DMS53 treated with DMSO at 0.1 percent for 48 hours (cell line): ENCODE measurements around the gene ANKRD33B.

Experiments
- DNase-seq: peaks from one replicate; lab custom pipeline; 2025; ENCODE audit not compliant: unreplicated experiment; lab: John Stamatoyannopoulos, UW

Gene ANKRD33B

GRCh38 chr5:10577371-10578292, 13.8 kb downstream of the ANKRD33B start:
- DNase-seq = no peak

DNA sequence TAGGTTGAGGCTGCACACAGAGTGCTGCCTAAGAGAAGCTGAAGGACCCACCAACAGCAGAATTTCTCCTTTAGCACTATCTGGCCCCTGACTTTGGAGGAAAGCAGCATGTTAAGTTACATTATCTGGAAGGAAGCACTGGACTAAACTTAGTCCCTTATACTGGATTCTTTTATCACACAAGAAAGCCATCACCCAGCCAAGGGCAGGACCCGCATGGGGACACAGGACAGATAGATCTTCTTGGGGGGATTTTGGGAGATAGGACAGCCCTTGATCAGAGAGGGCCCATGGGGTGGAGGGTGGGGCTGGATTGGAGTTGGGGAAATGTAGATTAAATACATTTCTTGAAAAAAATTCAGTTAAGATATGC, 14.4 kb downstream of the ANKRD33B start:
- no peak for DNase-seq

DNA sequence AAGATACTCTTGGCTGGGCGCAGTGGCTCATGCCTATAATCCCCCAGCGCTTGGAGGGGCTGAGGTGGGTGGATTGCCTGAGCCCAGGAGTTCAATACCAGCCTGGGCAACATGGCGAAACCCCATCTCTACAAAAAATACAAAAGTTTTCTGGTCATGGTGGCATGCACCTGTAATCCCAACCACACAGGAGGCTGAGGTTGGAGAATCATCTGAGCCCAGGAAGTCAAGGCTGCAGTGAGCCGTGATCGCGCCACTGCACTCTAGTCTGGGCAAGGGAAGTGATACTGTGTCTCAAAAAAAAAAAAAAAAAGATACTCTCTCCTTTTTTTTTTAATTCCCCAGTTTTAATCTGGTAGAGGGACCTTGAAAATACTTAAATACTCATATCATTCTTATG, 15.0 kb downstream of the ANKRD33B start:
- no peak for DNase-seq

- no peak for DNase-seq
These were observed 16.0 kb downstream of the ANKRD33B start for GRCh38 chr5:10579536-10580521.

DNA sequence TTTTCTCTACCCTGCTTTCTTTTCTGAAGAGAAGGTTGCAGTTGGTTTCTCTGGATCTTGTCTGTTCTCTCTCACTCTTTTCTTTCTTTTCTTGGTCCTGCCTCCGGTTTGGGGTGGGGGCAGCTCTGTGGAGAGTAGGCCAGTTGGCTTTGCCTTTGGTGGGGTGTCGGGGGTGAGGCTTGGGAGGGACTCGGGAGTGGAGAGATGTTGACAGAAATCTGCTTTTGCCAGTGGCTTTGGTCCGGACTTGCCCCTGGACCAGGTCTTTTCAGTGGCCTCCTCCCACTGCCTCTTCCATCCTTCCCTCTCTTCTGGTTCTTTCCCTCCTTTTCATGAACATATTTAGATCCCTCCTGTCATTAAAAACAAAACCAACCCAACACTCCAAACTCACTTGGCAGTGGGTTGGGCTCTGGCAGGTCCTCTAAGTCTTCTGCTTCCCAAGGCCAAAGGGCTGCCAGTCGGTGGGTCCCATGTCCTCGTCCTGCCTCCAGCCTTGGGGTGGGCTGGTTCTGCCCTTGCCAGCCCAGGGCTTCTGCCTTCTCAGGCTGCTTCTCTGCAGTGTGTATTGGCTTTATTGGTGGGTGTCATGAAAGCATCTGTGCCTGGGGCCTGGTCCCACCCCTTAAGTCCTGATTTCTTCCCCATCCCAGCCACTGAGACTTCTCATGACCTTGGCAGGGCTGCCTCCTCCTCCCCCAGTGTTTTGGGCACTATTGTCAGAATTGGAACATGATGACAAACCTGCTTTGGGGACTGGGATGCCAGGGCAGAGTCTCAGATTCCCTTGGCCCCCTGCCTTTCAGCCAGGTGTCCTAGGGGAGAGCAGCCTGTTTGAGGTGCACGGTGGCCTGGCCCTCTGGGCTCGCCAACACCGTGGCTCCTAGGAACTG, 16.9 kb downstream of the ANKRD33B start:
- no peak for DNase-seq

DNA sequence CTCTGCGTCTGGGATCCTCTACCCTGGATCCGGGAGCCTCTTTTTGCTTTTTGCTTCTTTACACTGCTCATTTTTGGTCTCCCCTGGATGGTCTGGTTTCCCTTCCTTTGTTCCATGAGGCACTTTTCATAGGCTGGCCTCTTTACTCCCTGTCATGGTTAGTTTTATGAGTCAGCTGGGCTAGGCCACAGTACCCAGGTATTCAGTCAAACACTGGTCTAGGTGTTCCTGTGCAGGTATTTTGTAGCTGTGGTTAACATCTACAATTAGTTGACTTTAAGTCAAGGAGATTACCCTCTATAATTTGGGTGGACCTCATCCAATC, 17.5 kb downstream of the ANKRD33B start:
- no peak for DNase-seq

DNA sequence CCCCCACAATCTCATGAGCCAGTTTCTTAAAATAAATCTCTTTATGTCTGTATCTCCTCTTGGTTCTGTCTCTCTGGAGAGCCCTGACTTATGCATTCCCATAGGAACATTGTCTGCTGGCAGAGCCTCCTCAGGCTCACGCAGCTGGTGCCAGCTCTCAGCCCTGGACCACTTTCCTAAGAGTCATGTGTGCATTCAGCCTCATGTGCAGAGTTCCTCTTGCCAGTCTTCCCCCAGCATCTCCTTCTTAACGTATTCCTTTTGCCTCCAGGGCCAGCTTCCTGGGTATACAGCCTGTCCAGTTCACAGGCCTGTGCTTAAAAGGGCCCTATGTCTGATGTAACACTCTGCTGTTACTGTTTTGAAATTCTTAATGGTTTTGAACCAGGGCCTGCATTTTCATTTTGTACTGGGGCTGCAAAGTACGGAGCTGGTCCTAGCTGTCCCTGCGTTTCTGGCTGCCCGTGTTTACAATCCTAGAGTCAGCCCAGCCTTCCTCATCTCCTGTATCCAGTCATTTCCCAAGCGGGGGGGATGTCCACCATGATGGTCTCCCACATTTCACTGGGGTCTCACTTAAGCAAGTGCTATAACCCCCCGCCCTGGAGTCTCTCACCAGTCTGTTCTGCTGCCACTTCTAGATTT, 18.1 kb downstream of the ANKRD33B start:
- no peak for DNase-seq

DNA sequence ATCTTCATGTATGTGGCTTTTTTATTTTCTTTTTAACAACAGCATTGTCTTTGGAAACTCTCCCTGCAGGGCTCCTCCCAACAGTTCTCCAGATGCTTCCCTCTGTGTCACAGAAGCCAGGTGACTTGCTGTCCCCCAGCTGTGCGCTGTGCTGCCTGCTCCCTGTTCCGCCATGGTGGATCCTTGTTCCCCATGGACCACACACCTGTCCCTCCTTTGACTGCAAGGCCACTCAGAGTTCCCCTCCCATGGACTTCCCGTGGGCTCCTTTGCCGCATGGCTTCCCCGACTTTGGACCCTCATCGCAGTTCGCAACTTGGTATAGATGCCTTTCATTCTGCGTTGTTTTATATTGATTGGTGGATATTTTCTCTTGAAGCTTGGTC, 18.6 kb downstream of the ANKRD33B start:
- DNase-seq = no peak

- no peak for DNase-seq
These were observed 20.0 kb downstream of the ANKRD33B start for GRCh38 chr5:10583663-10584572.

- DNase-seq = no peak
These were observed 21.0 kb downstream of the ANKRD33B start for GRCh38 chr5:10584714-10585517.

GRCh38 chr5:10585518-10585915, 21.6 kb downstream of the ANKRD33B start:
- no peak for DNase-seq

DNA sequence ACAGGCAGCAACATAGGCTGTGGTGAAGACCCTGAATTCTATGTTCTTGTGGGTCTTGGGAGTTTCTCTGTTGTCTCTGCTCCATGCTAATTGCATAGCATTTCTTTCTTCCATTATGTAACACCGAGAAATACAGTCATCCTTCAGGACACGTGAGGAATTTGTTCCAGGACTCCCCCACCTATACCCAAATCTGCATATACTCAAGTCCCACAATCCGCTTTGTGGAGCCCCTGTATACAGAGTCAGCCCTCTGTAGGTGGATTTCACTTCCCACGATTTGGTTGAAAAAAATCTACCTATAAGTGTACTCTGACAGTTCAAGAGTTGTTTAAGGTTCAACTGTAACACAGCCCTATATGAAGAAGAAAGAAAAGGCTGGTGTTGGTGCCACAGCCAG, 22.1 kb downstream of the ANKRD33B start:
- no peak for DNase-seq

DNA sequence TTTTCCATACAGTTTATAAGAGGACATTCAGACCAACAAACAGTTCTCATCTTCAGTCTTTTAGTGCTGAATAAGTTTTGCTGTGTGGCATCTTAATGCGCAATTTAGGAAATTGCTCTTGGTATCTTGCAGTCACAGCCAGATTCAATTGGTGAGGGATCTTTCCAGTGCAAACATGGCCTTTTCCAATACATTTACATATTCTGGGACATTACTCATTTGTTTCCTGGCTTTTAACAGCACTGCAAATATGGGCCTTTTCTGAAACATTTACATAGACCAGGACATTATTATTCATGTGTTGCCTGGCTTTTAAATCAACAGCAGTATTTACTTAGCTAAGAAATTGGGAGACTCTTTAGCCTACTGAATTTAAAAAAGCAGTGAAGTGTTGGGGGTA, 22.7 kb downstream of the ANKRD33B start:
- DNase-seq = no peak

- DNase-seq = no peak
These were observed 24.4 kb downstream of the ANKRD33B start for GRCh38 chr5:10588109-10588775.

DNA sequence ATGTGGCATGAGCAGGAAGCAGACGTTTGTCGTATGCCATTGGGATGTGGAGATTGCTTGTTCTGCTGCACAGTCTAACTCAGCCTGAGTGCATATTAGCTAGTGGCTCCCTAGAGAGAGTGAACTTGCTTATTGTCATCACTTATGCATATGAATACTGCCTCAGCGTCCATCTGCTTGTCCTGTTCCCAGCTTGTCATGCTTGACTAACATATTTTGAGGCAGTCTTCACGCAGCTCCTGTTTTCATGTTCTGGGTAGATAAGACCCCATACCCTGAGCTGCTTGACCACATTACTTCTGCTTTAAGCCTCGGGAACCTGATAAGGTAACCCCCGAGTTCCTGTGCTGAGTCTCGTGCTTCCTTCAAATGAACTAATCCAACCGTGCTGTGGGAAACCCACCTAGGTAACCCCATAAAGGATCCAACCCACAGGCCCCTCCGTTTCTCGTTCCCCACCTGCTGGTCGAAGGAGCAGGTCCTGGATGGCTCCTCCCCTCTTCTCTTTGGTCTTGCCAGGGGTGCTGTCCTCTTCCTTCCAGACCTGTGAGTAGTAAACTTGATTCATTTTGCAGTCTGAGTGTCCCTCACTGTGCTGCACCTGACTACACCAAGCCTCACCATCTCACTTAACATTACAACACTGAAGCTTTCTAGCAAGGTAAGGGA, 25.0 kb downstream of the ANKRD33B start:
- DNase-seq = no peak

- no peak for DNase-seq
These were observed 26.5 kb downstream of the ANKRD33B start for GRCh38 chr5:10590226-10590999.

GRCh38 chr5:10591159-10591558, 27.3 kb downstream of the ANKRD33B start:
- DNase-seq = no peak
